Measurements from ENCODE around the gene ARL3. TPM values are rescaled to one million over a fixed set of nuclear protein-coding genes. Genes with fewer than 3 reads are reported as not detected.

The ARL3 gene
- total RNA-seq, 1 donor: 5.8 TPM

- no peak for TF ChIP-seq CTCF (IDR thresholded peaks at IDR 0.05; ENCODE audit: extremely low read depth, low read depth, low read length)
- DNase-seq (ENCODE audit: insufficient read length, low spot score, missing footprints): peak; percentile 97
- Histone ChIP-seq H3K79me2 (ENCODE audit: insufficient read depth, low read length) (peaks cover 78% of the 10 kb centered on the region), H3K4me1 (ENCODE audit: insufficient read depth, low read length) (peaks cover 38% of the 10 kb centered on the region), H3K36me3 (ENCODE audit: insufficient read depth, low read length) (peaks cover 22% of the 10 kb centered on the region), H3K9me3 (ENCODE audit: low read depth, low read length) (no peaks in the 10 kb centered on the region), H4K20me1 (ENCODE audit: insufficient read depth, low read length) (peaks cover 69% of the 10 kb centered on the region), H2AFZ (ENCODE audit: low read length) (no peak overlapping the region), H3K27ac (ENCODE audit: low read depth, low read length) (peak overlapping the region; percentile 97), H3K4me3 (ENCODE audit: insufficient read depth, low read length) (peak overlapping the region; percentile 88), H3K4me2 (ENCODE audit: insufficient read depth, low read length) (peak overlapping the region; percentile 85), H3K27me3 (ENCODE audit: insufficient read depth, low read length) (no peaks in the 10 kb centered on the region)
Measured at GRCh38 chr10:102646610-102647442, 67.4 kb downstream of the ARL3 start.

- H3K27ac ChIP-seq (ENCODE audit: low read depth, low read length): peak overlapping the region; percentile 97
- TF ChIP-seq CTCF (IDR thresholded peaks at IDR 0.05; ENCODE audit: extremely low read depth, low read depth, low read length): no peak
- peaks cover 13% of the 10 kb centered on the region for H3K36me3 ChIP-seq (ENCODE audit: insufficient read depth, low read length)
- peaks cover 69% of the 10 kb centered on the region for H3K79me2 ChIP-seq (ENCODE audit: insufficient read depth, low read length)
- peak overlapping the region; percentile 85 for H3K4me2 ChIP-seq (ENCODE audit: insufficient read depth, low read length)
- peak overlapping the region; percentile 88 for H3K4me3 ChIP-seq (ENCODE audit: insufficient read depth, low read length)
- H4K20me1 ChIP-seq (ENCODE audit: insufficient read depth, low read length): peaks cover 60% of the 10 kb centered on the region
- peak; percentile 99 for DNase-seq (ENCODE audit: insufficient read length, low spot score, missing footprints)
- H3K9me3 ChIP-seq (ENCODE audit: low read depth, low read length): no peaks in the 10 kb centered on the region
- peak overlapping the region; percentile 61 for H2AFZ ChIP-seq (ENCODE audit: low read length)
- no peaks in the 10 kb centered on the region for H3K27me3 ChIP-seq (ENCODE audit: insufficient read depth, low read length)
- H3K4me1 ChIP-seq (ENCODE audit: insufficient read depth, low read length): peaks cover 43% of the 10 kb centered on the region
Measured at GRCh38 chr10:102645741-102646609, 68.2 kb downstream of the ARL3 start.

GRCh38 chr10:102645388-102645740 is 68.8 kb downstream of the ARL3 start:
- H3K79me2 ChIP-seq (ENCODE audit: insufficient read depth, low read length): peaks cover 63% of the 10 kb centered on the region
- peaks cover 54% of the 10 kb centered on the region for H4K20me1 ChIP-seq (ENCODE audit: insufficient read depth, low read length)
- H3K4me3 ChIP-seq (ENCODE audit: insufficient read depth, low read length): peak overlapping the region; percentile 88
- peak overlapping the region; percentile 97 for H3K27ac ChIP-seq (ENCODE audit: low read depth, low read length)
- peak overlapping the region; percentile 85 for H3K4me2 ChIP-seq (ENCODE audit: insufficient read depth, low read length)
- H3K9me3 ChIP-seq (ENCODE audit: low read depth, low read length): no peaks in the 10 kb centered on the region
- H3K27me3 ChIP-seq (ENCODE audit: insufficient read depth, low read length): no peaks in the 10 kb centered on the region
- TF ChIP-seq CTCF (IDR thresholded peaks at IDR 0.05; ENCODE audit: extremely low read depth, low read depth, low read length): no peak
- H2AFZ ChIP-seq (ENCODE audit: low read length): peak overlapping the region; percentile 61
- peaks cover 43% of the 10 kb centered on the region for H3K4me1 ChIP-seq (ENCODE audit: insufficient read depth, low read length)
- peaks cover 10% of the 10 kb centered on the region for H3K36me3 ChIP-seq (ENCODE audit: insufficient read depth, low read length)
- peak; percentile 90 for DNase-seq (ENCODE audit: insufficient read length, low spot score, missing footprints)

All from osteoblast (primary cell).